K562 (cell line): ENCODE measurements around the gene SLC7A8. TPM values are rescaled to one million over a fixed set of nuclear protein-coding genes. Genes with fewer than 3 reads are reported as not detected.

Source experiments
- CC2D1A ChIP-seq: fragments of 450-650 bp; IDR thresholded peaks from 2 replicates; pipeline ENCODE4 v1.6.1; 2017; ENCODE audit warnings: mild to moderate bottlenecking
- CHD4 ChIP-seq: fragments of 200-600 bp; sonication (generic); IDR thresholded peaks from 3 replicates; pipeline ENCODE4 v1.6.1; 2012; ENCODE audit warnings: low read depth, mild to moderate bottlenecking, mixed read lengths, low read length, inconsistent platforms; ENCODE audit not compliant: insufficient read depth, insufficient replicate concordance, poor library complexity, severe bottlenecking
- CSDE1 ChIP-seq, 2 experiments: fragments of 450-650 bp; IDR thresholded peaks; 2 replicates each; pipeline ENCODE4 v1.6.1; 2016; ENCODE audit warnings: mild to moderate bottlenecking in 1 of 2
- FOXK1 ChIP-seq: sonication (generic); formaldehyde crosslinking; IDR thresholded peaks from 2 replicates; pipeline ENCODE4 v1.8.0; 2022; ENCODE audit warnings: missing genetic modification reagents, mild to moderate bottlenecking, borderline replicate concordance
- FOXM1 ChIP-seq, 2 experiments: fragments of 450-650 bp in 1 of 2; sonication (generic) in 1 of 2; formaldehyde crosslinking in 1 of 2; IDR thresholded peaks; 2 replicates each; pipeline versions ENCODE4 v1.6.1 to v1.9.0; 2017 to 2022; ENCODE audit warnings: low read depth in 2 of 2, mild to moderate bottlenecking in 2 of 2, missing genetic modification reagents in 1 of 2, moderate library complexity in 1 of 2
- GABPB1 ChIP-seq: sonication (generic); formaldehyde crosslinking; IDR thresholded peaks from 2 replicates; pipeline ENCODE4 v1.8.0; 2022; ENCODE audit warnings: mild to moderate bottlenecking, missing genetic modification reagents
- HDAC2 ChIP-seq: fragments of 450-650 bp; IDR thresholded peaks from 2 replicates; pipeline ENCODE4 v1.6.1; 2016; ENCODE audit warnings: mild to moderate bottlenecking
- KAT2B ChIP-seq: IDR thresholded peaks from one replicate; pipeline ENCODE4 v1.6.1; 2012; ENCODE audit warnings: low read depth, mild to moderate bottlenecking, control low read depth, inconsistent platforms, low read length, moderate library complexity
- NEUROD1 ChIP-seq: fragments of 150-350 bp; IDR thresholded peaks from 2 replicates; pipeline ENCODE4 v1.6.1; 2014; ENCODE audit warnings: borderline replicate concordance, low read length, low read depth; ENCODE audit not compliant: partially characterized antibody
- SIN3B ChIP-seq: fragments of 450-650 bp; IDR thresholded peaks from 2 replicates; pipeline ENCODE4 v1.6.1; 2017; ENCODE audit warnings: low read depth, mild to moderate bottlenecking, moderate library complexity
- SMARCC2 ChIP-seq: fragments of 450-650 bp; IDR thresholded peaks from 2 replicates; pipeline ENCODE4 v1.6.1; 2017; ENCODE audit warnings: antibody characterized with exemption, moderate library complexity, mild to moderate bottlenecking, low read depth
- TEAD2 ChIP-seq: fragments of 450-650 bp; IDR thresholded peaks from 2 replicates; pipeline ENCODE4 v1.6.1; 2016; ENCODE audit warnings: missing genetic modification characterization, control low read depth, missing compliant biosample characterization
- USF1 ChIP-seq: sonication (generic); formaldehyde crosslinking; IDR thresholded peaks from 2 replicates; pipeline ENCODE4 v1.9.0; 2022; ENCODE audit warnings: mild to moderate bottlenecking, missing genetic modification reagents
- ZNF239 ChIP-seq: fragments of 250-450 bp; sonication (Bioruptor Pico); IDR thresholded peaks from 2 replicates; pipeline ENCODE4 v1.4.0; 2020; ENCODE audit warnings: mild to moderate bottlenecking
- ZNF764 ChIP-seq: fragments of 250-450 bp; sonication (Bioruptor Pico); IDR thresholded peaks from 2 replicates; pipeline ENCODE4 v1.4.0; 2020; ENCODE audit warnings: low read depth, mild to moderate bottlenecking, moderate library complexity
- polyA plus RNA-seq, 8 experiments: library from polyadenylated mRNA; depleted of rRNA in 4 of 8; stranded (reverse) in 5 of 8; unstranded in 3 of 8; fragments of >200 nt; fragmentation: Nextera tagmentation in 2 of 8; fragmentation: Illumina TruSeq in 1 of 8; extraction: Ambion mirVana in 2 of 8; extraction: Trizol in 1 of 8; gene quantifications; 2 replicates each; pipeline versions ENCODE4 v1.2.1 to v1.2.3, GENCODE V29; 2011 to 2014; ENCODE audit warnings: inconsistent platforms in 1 of 8, missing spikeins in 1 of 8
- total RNA-seq, 7 experiments: library from RNA; depleted of rRNA in 6 of 7; stranded (reverse); fragments of >200 nt in 6 of 7; fragmentation: Illumina TruSeq in 2 of 7; extraction: Trizol in 2 of 7; gene quantifications; 2 replicates each; pipeline versions ENCODE4 v1.2.1 to v1.2.3, GENCODE V29; 2011 to 2021; ENCODE audit warnings: low replicate concordance in 1 of 7

Gene SLC7A8
- total and polyA plus RNA-seq, 9 of the 15 experiments (the other 6 are each of a cell fraction or from before 2014, with no cell fraction given), result 2.0 to 33.0 (median 6.0) TPM

GRCh38 chr14:23186913-23187654 lies 3.6 kb upstream of the SLC7A8 start (continued):
- TF ChIP-seq CHD4 (no peak), NEUROD1 (no peak), FOXM1 (IDR thresholded peaks at IDR 0.05; ENCODE audit: low read depth) (peak; percentile 28; the same call in 1 of the 2 replicates), FOXM1 (CRISPR knock-in tag; IDR thresholded peaks at IDR 0.05; ENCODE audit: low read depth) (no peak), CC2D1A (peak; percentile 95), FOXK1 (CRISPR knock-in tag) (no peak), GABPB1 (CRISPR knock-in tag) (0 out of 2 replicates have a peak, but pooled peaks have one; percentile 13), CSDE1 (IDR thresholded peaks at IDR 0.05) (no peak), SIN3B (no peak), USF1 (CRISPR knock-in tag) (no peak), SMARCC2 (no peak), ZNF764 (CRISPR knock-in tag) (no peak), ZNF239 (CRISPR knock-in tag) (no peak), HDAC2 (0 out of 2 replicates have a peak, but pooled peaks have one; percentile 11), KAT2B (no peak), TEAD2 (no peak)
